ENCODE measurements around the gene CEACAM1. TPM values are rescaled to one million over a fixed set of nuclear protein-coding genes. Genes with fewer than 3 reads are reported as not detected.

CEACAM1 gene
- total RNA-seq, 3 donors from 2014 or later: 0.64 to 33.4 (median 12.3) TPM

DNA sequence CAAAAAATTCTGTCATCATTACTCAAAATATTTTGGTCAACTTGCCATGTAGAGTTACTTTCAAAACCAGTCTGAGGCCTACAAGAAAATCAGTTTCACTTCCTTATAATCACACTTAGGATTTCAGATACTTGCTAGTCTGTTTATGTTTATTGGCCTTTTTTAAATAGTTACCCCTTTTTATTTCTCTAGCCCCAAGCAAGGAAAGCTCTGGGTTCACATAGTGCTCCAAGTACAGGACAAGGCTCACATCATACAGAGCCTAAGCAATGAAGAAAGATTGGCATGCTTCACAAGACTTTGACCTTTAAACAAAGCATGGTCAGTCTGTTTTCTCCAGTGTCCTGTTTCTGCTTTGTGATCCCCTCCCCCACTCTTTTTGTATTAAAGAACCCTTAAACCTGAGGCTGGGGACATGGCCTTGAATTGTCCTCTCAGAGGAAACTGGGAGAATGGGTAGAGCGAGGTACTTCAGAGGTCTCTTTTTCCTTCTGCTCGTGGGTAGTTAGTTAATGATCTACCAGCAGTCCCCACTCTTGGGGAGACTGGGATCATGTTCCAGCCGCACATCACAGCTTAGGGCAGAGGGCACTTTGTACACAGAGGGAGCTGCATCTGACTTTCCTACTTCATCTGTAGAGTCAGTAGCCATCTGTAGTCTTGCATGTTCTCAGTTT lies 30.7 kb downstream of the CEACAM1 start:
- no peaks in the 10 kb centered on the region for H3K9me3 ChIP-seq
- TF ChIP-seq, protein P1, sequence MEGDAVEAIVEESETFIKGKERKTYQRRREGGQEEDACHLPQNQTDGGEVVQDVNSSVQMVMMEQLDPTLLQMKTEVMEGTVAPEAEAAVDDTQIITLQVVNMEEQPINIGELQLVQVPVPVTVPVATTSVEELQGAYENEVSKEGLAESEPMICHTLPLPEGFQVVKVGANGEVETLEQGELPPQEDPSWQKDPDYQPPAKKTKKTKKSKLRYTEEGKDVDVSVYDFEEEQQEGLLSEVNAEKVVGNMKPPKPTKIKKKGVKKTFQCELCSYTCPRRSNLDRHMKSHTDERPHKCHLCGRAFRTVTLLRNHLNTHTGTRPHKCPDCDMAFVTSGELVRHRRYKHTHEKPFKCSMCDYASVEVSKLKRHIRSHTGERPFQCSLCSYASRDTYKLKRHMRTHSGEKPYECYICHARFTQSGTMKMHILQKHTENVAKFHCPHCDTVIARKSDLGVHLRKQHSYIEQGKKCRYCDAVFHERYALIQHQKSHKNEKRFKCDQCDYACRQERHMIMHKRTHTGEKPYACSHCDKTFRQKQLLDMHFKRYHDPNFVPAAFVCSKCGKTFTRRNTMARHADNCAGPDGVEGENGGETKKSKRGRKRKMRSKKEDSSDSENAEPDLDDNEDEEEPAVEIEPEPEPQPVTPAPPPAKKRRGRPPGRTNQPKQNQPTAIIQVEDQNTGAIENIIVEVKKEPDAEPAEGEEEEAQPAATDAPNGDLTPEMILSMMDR (IDR thresholded peaks at IDR 0.05): no peak
- TF ChIP-seq POLR2A (IDR thresholded peaks at IDR 0.05): no peak
- TF ChIP-seq POLR2AphosphoS5 (IDR thresholded peaks at IDR 0.05): no peak
- no peaks in the 10 kb centered on the region for H3K4me1 ChIP-seq
- intact Hi-C loops (cut with DNase I; ENCODE audit: low total_unique reads): no loop called here
- peak overlapping the region; percentile 39 to 50 for H3K27ac ChIP-seq
- DNase-seq (ENCODE audit: low spot score in 2 of 2): no peak
- no peak overlapping the region for H3K4me3 ChIP-seq
- no peaks in the 10 kb centered on the region for H3K27me3 ChIP-seq
- no peaks in the 10 kb centered on the region for H3K36me3 ChIP-seq

DNA sequence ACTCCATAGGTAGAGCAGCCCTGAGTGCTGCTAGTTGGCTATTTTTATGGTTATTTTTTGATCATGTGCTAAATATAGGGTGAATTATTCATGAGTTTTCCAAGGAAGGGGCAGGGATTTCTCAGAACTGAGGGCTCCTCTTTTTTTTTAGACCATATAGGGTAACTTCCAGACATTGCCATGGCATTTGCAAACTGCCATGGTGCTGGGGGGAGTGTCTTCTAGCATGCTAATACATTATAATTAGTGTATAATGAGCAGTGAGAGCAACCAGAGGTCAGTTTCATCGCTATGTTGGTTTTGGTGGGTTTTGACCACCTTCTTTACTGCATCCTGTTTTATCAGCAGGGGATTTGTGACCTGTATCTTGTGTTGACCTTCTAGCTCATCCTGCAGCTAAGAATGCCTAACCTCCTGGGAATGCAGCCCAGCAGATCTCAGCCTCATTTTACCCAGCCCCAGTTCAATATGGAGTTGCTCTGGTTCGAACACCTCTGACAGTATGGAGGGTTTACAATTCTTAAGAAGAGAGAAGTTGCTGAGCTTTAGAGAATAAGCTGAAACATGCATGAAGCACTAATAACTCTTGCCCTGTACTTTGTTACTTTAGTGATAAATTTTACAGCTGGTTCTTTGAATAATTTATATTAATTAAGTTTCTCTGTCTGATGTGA lies 31.7 kb downstream of the CEACAM1 start:
- no peaks in the 10 kb centered on the region for H3K36me3 ChIP-seq
- TF ChIP-seq, protein P1 (IDR thresholded peaks at IDR 0.05): no peak
- TF ChIP-seq POLR2AphosphoS5 (IDR thresholded peaks at IDR 0.05) (no peak), POLR2A (IDR thresholded peaks at IDR 0.05) (no peak)
- no peak for DNase-seq (ENCODE audit: low spot score in 2 of 2)
- intact Hi-C loops (cut with DNase I; ENCODE audit: low total_unique reads): no loop called here
- peak overlapping the region in 1 of 2 donors; percentile 50 for H3K27ac ChIP-seq
- H3K4me1 ChIP-seq: no peaks in the 10 kb centered on the region
- no peak overlapping the region for H3K4me3 ChIP-seq
- no peaks in the 10 kb centered on the region for H3K9me3 ChIP-seq
- no peaks in the 10 kb centered on the region for H3K27me3 ChIP-seq

DNA sequence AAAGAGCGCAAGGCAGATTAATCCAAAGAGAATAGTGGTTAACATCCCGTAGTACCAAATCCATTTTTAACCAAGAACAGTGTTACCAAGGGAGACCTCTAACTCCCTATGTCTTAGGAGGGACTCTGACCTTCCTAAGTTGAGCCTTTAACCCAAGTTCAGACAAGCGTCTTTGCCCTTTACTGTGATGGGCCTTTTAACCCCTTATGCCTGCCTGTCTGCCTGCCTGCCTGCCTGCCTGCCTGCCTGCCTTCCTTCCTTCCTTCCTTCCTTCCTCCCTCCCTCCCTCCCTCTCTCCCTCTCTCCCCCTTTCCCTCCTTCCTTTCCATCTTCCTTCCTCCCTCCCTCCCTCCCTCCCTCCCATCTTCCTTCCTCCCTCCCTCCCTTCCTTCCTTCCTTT lies 32.6 kb downstream of the CEACAM1 start:
- H3K4me1 ChIP-seq: no peaks in the 10 kb centered on the region
- no peaks in the 10 kb centered on the region for H3K36me3 ChIP-seq
- DNase-seq (ENCODE audit: low spot score in 2 of 2): no peak
- TF ChIP-seq POLR2A (IDR thresholded peaks at IDR 0.05): no peak
- no peak for TF ChIP-seq POLR2AphosphoS5 (IDR thresholded peaks at IDR 0.05)
- TF ChIP-seq, protein P1 (IDR thresholded peaks at IDR 0.05): no peak
- intact Hi-C loops (cut with DNase I; ENCODE audit: low total_unique reads): no loop called here
- H3K27me3 ChIP-seq: no peaks in the 10 kb centered on the region
- no peaks in the 10 kb centered on the region for H3K9me3 ChIP-seq
- no peak overlapping the region for H3K4me3 ChIP-seq
- no peak overlapping the region for H3K27ac ChIP-seq

DNA sequence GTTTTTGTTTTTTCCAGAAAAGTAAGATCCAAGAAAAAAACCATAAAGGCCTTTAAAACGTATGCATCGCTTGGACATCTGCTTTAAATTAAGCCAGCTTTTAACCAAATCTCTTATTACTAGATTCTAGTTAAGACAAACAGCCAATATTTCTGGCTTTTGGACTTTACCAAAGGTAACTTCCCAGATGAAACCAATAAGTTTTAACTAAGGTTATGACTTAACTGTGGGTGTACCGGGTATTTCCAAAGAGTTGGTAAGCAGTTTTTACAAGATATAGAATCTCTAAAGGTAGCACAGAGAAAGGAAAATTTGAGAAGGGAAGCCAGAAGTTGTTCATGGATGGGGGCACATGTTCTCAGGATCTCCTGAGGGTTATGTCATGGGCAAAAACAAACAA lies 34.0 kb downstream of the CEACAM1 start:
- TF ChIP-seq, protein P1 (IDR thresholded peaks at IDR 0.05): no peak
- TF ChIP-seq POLR2AphosphoS5 (IDR thresholded peaks at IDR 0.05) (no peak), POLR2A (IDR thresholded peaks at IDR 0.05) (no peak)
- Histone ChIP-seq H3K4me1 (no peaks in the 10 kb centered on the region), H3K9me3 (no peaks in the 10 kb centered on the region), H3K4me3 (no peak overlapping the region), H3K36me3 (no peaks in the 10 kb centered on the region), H3K27ac (no peak overlapping the region), H3K27me3 (no peaks in the 10 kb centered on the region)
- intact Hi-C loops (cut with DNase I; ENCODE audit: low total_unique reads): no loop called here
- no peak for DNase-seq (ENCODE audit: low spot score in 2 of 2)

DNA sequence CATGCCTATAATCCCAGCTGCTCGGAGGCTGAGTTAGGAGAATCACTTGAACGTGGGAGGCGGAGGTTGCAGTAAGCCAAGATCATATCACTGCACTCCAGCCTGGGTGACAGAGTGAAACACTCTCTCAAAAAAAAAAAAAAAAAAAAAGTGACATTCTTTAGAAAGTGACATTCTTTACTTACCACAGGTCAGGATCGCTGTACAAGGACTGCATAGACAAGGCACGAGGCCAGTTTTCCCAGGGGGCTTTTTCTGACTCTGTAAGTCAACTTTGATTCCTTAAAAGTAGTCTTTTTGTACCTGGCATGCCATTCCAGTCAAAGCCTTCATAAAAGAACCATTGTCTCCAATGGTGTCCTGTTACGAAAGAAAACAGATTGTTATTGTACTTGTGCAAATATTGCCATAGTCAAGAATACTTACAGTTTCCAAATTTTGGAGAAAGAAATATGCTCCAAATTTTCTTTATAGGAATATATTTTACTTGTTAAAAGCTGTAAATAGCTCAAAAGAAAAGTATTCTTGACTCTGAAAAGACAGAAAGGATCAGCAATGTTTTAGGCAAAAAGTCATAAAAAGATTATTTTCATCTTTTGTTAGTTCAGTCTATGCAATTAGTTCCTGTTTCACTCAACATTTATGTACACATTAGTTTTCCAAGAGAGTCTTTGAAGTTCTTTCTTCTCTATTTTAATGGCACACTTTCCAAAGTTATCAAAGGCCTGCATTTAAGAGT lies 39.3 kb downstream of the CEACAM1 start:
- intact Hi-C loops (cut with DNase I; ENCODE audit: low total_unique reads): no loop called here
- peak overlapping the region; percentile 66 to 83 for H3K27ac ChIP-seq

More for the DNA sequence above, 39.3 kb downstream of the CEACAM1 start:
- no peaks in the 10 kb centered on the region for H3K27me3 ChIP-seq
- peak; percentile 87 to 95 for DNase-seq (ENCODE audit: low spot score in 2 of 2)
- H3K9me3 ChIP-seq: no peaks in the 10 kb centered on the region
- peaks cover 0 to 5% of the 10 kb centered on the region in 2 donors for H3K4me1 ChIP-seq
- TF ChIP-seq, protein P1 (IDR thresholded peaks at IDR 0.05): no peak
- TF ChIP-seq POLR2AphosphoS5 (IDR thresholded peaks at IDR 0.05): peak in 1 of 3 donors; percentile 39
- no peaks in the 10 kb centered on the region for H3K36me3 ChIP-seq
- no peak overlapping the region for H3K4me3 ChIP-seq

Data from breast epithelium (tissue), 4 donors.